CD8-positive, alpha-beta memory T cell (primary cell): ENCODE measurements around the gene NF1. TPM values are rescaled to one million over a fixed set of nuclear protein-coding genes. Genes with fewer than 3 reads are reported as not detected.
"Not testable (repeated sequence)": the region's sequence is repeated elsewhere in the genome, so short reads cannot be mapped to it uniquely, and the experiment has no call there.

Experiments
- CTCF ChIA-PET: fragments of 350-600 bp; sonication (Branson Sonifier 250); formaldehyde crosslinking; loops from one replicate; lab custom pipeline; 2021; ENCODE audit warnings: antibody characterized with exemption; lab: Charles Lee
- POLR2A ChIA-PET: fragments of 350-600 bp; sonication (Branson Sonifier 250); formaldehyde crosslinking; loops from one replicate; lab custom pipeline; 2021; ENCODE audit warnings: antibody characterized with exemption; lab: Charles Lee
- DNase-seq, 5 donors: peaks; one replicate each; pipeline versions ENCODE4 v3.0.0 to v3.0.0-alpha.2; 2020 to 2022; ENCODE audit warnings: mixed read lengths in 1 of 5
- H3K27ac ChIP-seq: one replicate; pipeline ENCODE4 v1.7.0; 2013; ENCODE audit warnings: low read depth, mild to moderate bottlenecking, low read length, moderate library complexity
- H3K27me3 ChIP-seq: 2 replicates; pipeline ENCODE4 v1.7.0; 2013; ENCODE audit warnings: low read length, mild to moderate bottlenecking; ENCODE audit not compliant: insufficient read depth, poor library complexity, severe bottlenecking
- H3K36me3 ChIP-seq: 2 replicates; pipeline ENCODE4 v1.7.0; 2013; ENCODE audit warnings: mild to moderate bottlenecking, low read length, moderate library complexity; ENCODE audit not compliant: insufficient read depth
- H3K4me1 ChIP-seq: 2 replicates; pipeline ENCODE4 v1.7.0; 2013; ENCODE audit warnings: mild to moderate bottlenecking, low read length, moderate library complexity; ENCODE audit not compliant: insufficient read depth
- H3K4me3 ChIP-seq: 2 replicates; pipeline ENCODE4 v1.7.0; 2013; ENCODE audit warnings: mild to moderate bottlenecking, low read length
- H3K9me3 ChIP-seq: 2 replicates; pipeline ENCODE4 v1.7.0; 2013; ENCODE audit warnings: mild to moderate bottlenecking, low read length
- H3K27ac Mint-ChIP-seq, 8 donors: one replicate each; pipeline ENCODE4 v1.8.0; 2020 to 2021; ENCODE audit warnings: mixed read lengths in 8 of 8, mild to moderate bottlenecking in 6 of 8, inconsistent platforms in 3 of 8, moderate library complexity in 3 of 8
- H3K27me3 Mint-ChIP-seq, 2 donors: one replicate each; pipeline ENCODE4 v1.8.0; 2020 to 2021; ENCODE audit warnings: mixed read lengths in 2 of 2, mild to moderate bottlenecking in 1 of 2, moderate library complexity in 1 of 2
- H3K36me3 Mint-ChIP-seq, 3 donors: one replicate each; pipeline ENCODE4 v1.8.0; 2020 to 2021; ENCODE audit warnings: mixed read lengths in 3 of 3, inconsistent platforms in 1 of 3, mild to moderate bottlenecking in 1 of 3
- H3K4me1 Mint-ChIP-seq, 3 donors: one replicate each; pipeline ENCODE4 v1.8.0; 2020 to 2021; ENCODE audit warnings: mixed read lengths in 3 of 3, inconsistent platforms in 1 of 3, mild to moderate bottlenecking in 1 of 3
- H3K4me3 Mint-ChIP-seq, 7 donors: one replicate each; pipeline ENCODE4 v1.8.0; 2020 to 2021; ENCODE audit warnings: mixed read lengths in 7 of 7, mild to moderate bottlenecking in 6 of 7, moderate library complexity in 4 of 7, inconsistent platforms in 2 of 7
- H3K9me3 Mint-ChIP-seq, 5 donors: one replicate each; pipeline ENCODE4 v1.8.0; 2020 to 2022; ENCODE audit warnings: mixed read lengths in 5 of 5, mild to moderate bottlenecking in 3 of 5, moderate library complexity in 2 of 5, inconsistent platforms in 1 of 5
- polyA plus RNA-seq: library from polyadenylated mRNA; unstranded; fragments of 300-500 nt; fragmentation: Illumina TruSeq; gene quantifications from one replicate; pipeline ENCODE4 v1.2.3, GENCODE V29; 2021
- total RNA-seq, 2 experiments: library from RNA; stranded (reverse); gene quantifications; one replicate each; pipeline ENCODE4 v1.2.3, GENCODE V29; 2021

The NF1 gene
- total and polyA plus RNA-seq, 3 experiments from 2014 or later = 5.8 to 22.8 (median 22.8) TPM

DNA sequence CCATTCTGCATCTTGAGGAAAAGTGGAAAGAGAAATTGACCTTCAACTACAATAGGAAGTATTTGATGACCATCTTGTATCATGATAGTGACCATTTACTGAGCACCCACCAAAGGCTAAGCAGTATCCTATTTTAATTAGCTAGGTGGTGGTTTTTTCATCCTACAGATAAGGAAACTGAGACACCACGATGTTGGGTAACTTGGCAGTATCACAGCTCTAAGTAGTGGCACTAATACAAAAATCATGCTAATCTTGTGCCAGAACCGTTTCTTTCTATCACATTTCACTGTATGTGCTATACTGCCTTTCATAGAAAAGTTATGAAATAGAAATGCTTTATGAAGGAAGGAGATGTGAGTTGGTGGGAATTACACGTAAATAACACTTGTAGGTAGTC is 216.7 kb downstream of the NF1 start:
- H3K9me3 Mint-ChIP-seq = no peaks in the 10 kb centered on the region
- H3K4me3 ChIP-seq = peak overlapping the region; percentile 83
- ChIA-PET CTCF (interaction anchor here (1.0 to 1.6 kb wide), 2 partner anchors 8 to 60 kb away, joined by 4 to 5 read pairs; no protein-coding TSS in a partner anchor), POLR2A (interaction anchor here (0.5 to 0.9 kb wide), 4 partner anchors 8 to 650 kb away, joined by 3 to 4 read pairs (median 4); partner anchors contain the start of gene EVI2A)
- peaks cover 59 to 72% (median 63%) of the 10 kb centered on the region in 3 donors for H3K4me1 Mint-ChIP-seq
- peak overlapping the region; percentile 84 to 97 (median 92) for H3K4me3 Mint-ChIP-seq
- peaks cover 2 to 54% (median 6%) of the 10 kb centered on the region in 3 donors for H3K36me3 Mint-ChIP-seq
- H3K9me3 ChIP-seq = no peaks in the 10 kb centered on the region
- H3K27me3 Mint-ChIP-seq = no peaks in the 10 kb centered on the region
- H3K4me1 ChIP-seq = peaks cover 59% of the 10 kb centered on the region
- H3K27ac ChIP-seq = peak overlapping the region; percentile 3
- H3K36me3 ChIP-seq = no peaks in the 10 kb centered on the region
- peak overlapping the region; percentile 84 to 98 (median 92) for H3K27ac Mint-ChIP-seq
- no peaks in the 10 kb centered on the region for H3K27me3 ChIP-seq
- no peak for DNase-seq

- not testable (repeated sequence) for H3K27me3 Mint-ChIP-seq, H3K9me3 Mint-ChIP-seq, H3K9me3 ChIP-seq, H3K27me3 ChIP-seq, H3K36me3 ChIP-seq
- H3K27ac Mint-ChIP-seq = peak overlapping the region; percentile 84 to 98 (median 92)
- DNase-seq = peak in 3 of 5 donors; percentile 12 to 60 (median 20)
- H3K4me3 Mint-ChIP-seq = peak overlapping the region; percentile 84 to 97 (median 92)
- H3K4me1 Mint-ChIP-seq = peaks cover 59 to 73% (median 64%) of the 10 kb centered on the region in 3 donors
- Histone ChIP-seq H3K4me1 (peaks cover 59% of the 10 kb centered on the region), H3K4me3 (peak overlapping the region; percentile 83), H3K27ac (peak overlapping the region; percentile 3)
- ChIA-PET POLR2A (interaction anchor here (1.2 kb wide), 1 partner anchor 9 kb away, joined by 3 read pairs; the partner anchor contains the start of gene EVI2A), CTCF (interaction anchor here (1.0 kb wide), 1 partner anchor 59 kb away, joined by 4 read pairs; no protein-coding TSS in a partner anchor)
- peaks cover 2 to 52% (median 4%) of the 10 kb centered on the region in 3 donors for H3K36me3 Mint-ChIP-seq
Measured at GRCh38 chr17:31312223-31312622, 217.4 kb downstream of the NF1 start.

GRCh38 chr17:31313982-31314781 is 219.4 kb downstream of the NF1 start, which contains the start of gene EVI2B:
Gene EVI2B, minus strand, starts transcription at chr17:31314054. Its CDS starts 8,445 bp downstream, at chr17:31305609.
- ChIA-PET CTCF (no interaction called here), POLR2A (interaction anchor here (0.6 to 1.2 kb wide), 3 partner anchors 8 to 190 kb away, joined by 3 to 4 read pairs (median 3); no protein-coding TSS in a partner anchor)
- DNase-seq = peak in 2 of 5 donors; percentile 56 to 63
- H3K27ac ChIP-seq = peak within 1 kb of the TSS; percentile 54
- Mint-ChIP-seq H3K27me3 (no peaks in the 10 kb centered on the region), H3K9me3 (no peaks in the 10 kb centered on the region), H3K27ac (peak within 1 kb of the TSS; percentile 69 to 97 (median 94)), H3K4me1 (peaks cover 45 to 65% (median 55%) of the 10 kb centered on the region in 3 donors), H3K36me3 (peaks cover 4 to 50% (median 5%) of the 10 kb centered on the region in 3 donors), H3K4me3 (peak within 1 kb of the TSS; percentile 84 to 97 (median 92))
- peaks cover 47% of the 10 kb centered on the region for H3K4me1 ChIP-seq
- peak within 1 kb of the TSS; percentile 63 for H3K4me3 ChIP-seq
- H3K27me3 ChIP-seq = no peaks in the 10 kb centered on the region
- no peaks in the 10 kb centered on the region for H3K9me3 ChIP-seq
- H3K36me3 ChIP-seq = no peaks in the 10 kb centered on the region

DNA sequence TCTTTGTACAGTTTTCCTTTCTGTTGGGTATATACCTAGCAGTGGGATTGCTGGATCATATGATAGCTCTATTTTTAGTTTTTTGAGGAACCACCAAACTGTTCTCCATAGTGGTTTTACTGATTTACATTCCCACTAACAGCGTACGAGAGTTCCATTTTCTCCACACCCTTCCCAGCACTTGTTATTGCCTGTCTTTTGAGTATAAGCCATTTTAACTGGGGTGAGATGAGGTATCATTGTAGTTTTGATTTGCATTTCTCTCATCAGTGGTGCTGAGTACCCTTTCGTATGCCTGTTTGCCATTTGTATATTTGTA is 220.0 kb downstream of the NF1 start:
- Mint-ChIP-seq H3K4me1 (peaks cover 42 to 59% (median 49%) of the 10 kb centered on the region in 3 donors), H3K4me3 (peak overlapping the region; percentile 84 to 97 (median 92)), H3K9me3 (no peaks in the 10 kb centered on the region), H3K27ac (peak overlapping the region; percentile 61 to 95 (median 89)), H3K27me3 (no peaks in the 10 kb centered on the region), H3K36me3 (peaks cover 4 to 55% (median 5%) of the 10 kb centered on the region in 3 donors)
- H3K4me3 ChIP-seq = peak overlapping the region; percentile 23
- POLR2A ChIA-PET = interaction anchor here (0.6 kb wide), 1 partner anchor 26 kb away, joined by 4 read pairs; no protein-coding TSS in a partner anchor
- no peak for DNase-seq
- H3K4me1 ChIP-seq = peaks cover 41% of the 10 kb centered on the region
- H3K36me3 ChIP-seq = no peaks in the 10 kb centered on the region
- CTCF ChIA-PET = no interaction called here
- no peaks in the 10 kb centered on the region for H3K9me3 ChIP-seq
- no peak overlapping the region for H3K27ac ChIP-seq
- H3K27me3 ChIP-seq = no peaks in the 10 kb centered on the region

- CTCF ChIA-PET = interaction anchor here (1.1 to 1.5 kb wide), 2 partner anchors 8 to 71 kb away, joined by 3 read pairs; no protein-coding TSS in a partner anchor
- peaks cover 43 to 59% (median 56%) of the 10 kb centered on the region in 3 donors for H3K4me1 Mint-ChIP-seq
- peaks cover 46% of the 10 kb centered on the region for H3K4me1 ChIP-seq
Measured at GRCh38 chr17:31318298-31318801, 223.6 kb downstream of the NF1 start.

GRCh38 chr17:31318851-31319661 is 224.3 kb downstream of the NF1 start:
- Mint-ChIP-seq H3K27ac (peak overlapping the region; percentile 82 to 96 (median 92)), H3K36me3 (peaks cover 0 to 42% (median 5%) of the 10 kb centered on the region in 3 donors), H3K9me3 (peaks cover 0 to 2% (median 0%) of the 10 kb centered on the region in 5 donors), H3K27me3 (no peaks in the 10 kb centered on the region), H3K4me1 (peaks cover 47 to 61% (median 61%) of the 10 kb centered on the region in 3 donors), H3K4me3 (peak overlapping the region; percentile 83 to 90 (median 87))
- ChIA-PET CTCF (interaction anchor here (1.1 to 1.6 kb wide), 3 partner anchors 8 to 70 kb away, joined by 3 to 5 read pairs (median 3); no protein-coding TSS in a partner anchor), POLR2A (interaction anchor here (0.7 to 2.2 kb wide), 5 partner anchors 8 to 310 kb away, joined by 3 to 7 read pairs (median 5); no protein-coding TSS in a partner anchor)
- no peaks in the 10 kb centered on the region for H3K9me3 ChIP-seq
- peak in 2 of 5 donors; percentile 16 to 65 for DNase-seq
- H3K4me1 ChIP-seq = peaks cover 46% of the 10 kb centered on the region
- no peaks in the 10 kb centered on the region for H3K36me3 ChIP-seq
- no peaks in the 10 kb centered on the region for H3K27me3 ChIP-seq
- H3K4me3 ChIP-seq = peak overlapping the region; percentile 90
- peak overlapping the region; percentile 58 for H3K27ac ChIP-seq

More at GRCh38 chr17:31318298-31318801, 223.6 kb downstream of the NF1 start:
- Mint-ChIP-seq H3K27me3 (no peaks in the 10 kb centered on the region), H3K9me3 (no peaks in the 10 kb centered on the region), H3K27ac (peak overlapping the region; percentile 82 to 96 (median 92)), H3K36me3 (peaks cover 0 to 44% (median 5%) of the 10 kb centered on the region in 3 donors), H3K4me3 (peak overlapping the region; percentile 83 to 90 (median 87))
- H3K4me3 ChIP-seq = peak overlapping the region; percentile 90
- peak overlapping the region; percentile 58 for H3K27ac ChIP-seq
- H3K9me3 ChIP-seq = no peaks in the 10 kb centered on the region
- no peaks in the 10 kb centered on the region for H3K36me3 ChIP-seq
- peak; percentile 6 to 73 (median 60) for DNase-seq
- POLR2A ChIA-PET = interaction anchor here (0.7 to 2.2 kb wide), 3 partner anchors 8 to 169 kb away, joined by 3 to 7 read pairs (median 5); no protein-coding TSS in a partner anchor
- no peaks in the 10 kb centered on the region for H3K27me3 ChIP-seq

- H3K9me3 ChIP-seq = no peaks in the 10 kb centered on the region
- Mint-ChIP-seq H3K4me3 (peak overlapping the region; percentile 83 to 90 (median 87)), H3K36me3 (peaks cover 0 to 43% (median 5%) of the 10 kb centered on the region in 3 donors), H3K4me1 (peaks cover 38 to 50% (median 49%) of the 10 kb centered on the region in 3 donors), H3K27me3 (no peaks in the 10 kb centered on the region), H3K27ac (peak overlapping the region in 7 of 8 donors; percentile 91 to 97 (median 95)), H3K9me3 (peaks cover 0 to 2% (median 0%) of the 10 kb centered on the region in 5 donors)
- no peaks in the 10 kb centered on the region for H3K27me3 ChIP-seq
- DNase-seq = peak in 1 of 5 donors; percentile 23
- peak overlapping the region; percentile 90 for H3K4me3 ChIP-seq
- H3K27ac ChIP-seq = peak overlapping the region; percentile 76
- CTCF ChIA-PET = interaction anchor here (1.6 kb wide), 1 partner anchor 9 kb away, joined by 5 read pairs; no protein-coding TSS in a partner anchor
- no peaks in the 10 kb centered on the region for H3K36me3 ChIP-seq
- POLR2A ChIA-PET = interaction anchor here (0.6 to 2.2 kb wide), 4 partner anchors 10 to 997 kb away, joined by 4 to 5 read pairs (median 5); no protein-coding TSS in a partner anchor
- peaks cover 34% of the 10 kb centered on the region for H3K4me1 ChIP-seq
Measured at GRCh38 chr17:31320241-31320640, 225.5 kb downstream of the NF1 start.
